HG02763 (cell line): ENCODE data around the gene CCR7.

ENCODE experiments used
- ATAC-seq: cut with Tn5 transposase; IDR thresholded peaks from one replicate; pipeline ENCODE4 v1.9.1; 2021; ENCODE audit warnings: mild to moderate bottlenecking, moderate library complexity; ENCODE audit not compliant: unreplicated experiment

Gene CCR7

GRCh38 chr17:40563220-40564052 is 1.8 kb downstream of the CCR7 start:
- no peak for ATAC-seq

GRCh38 chr17:40562838-40563219 is 2.4 kb downstream of the CCR7 start:
- ATAC-seq = no peak

GRCh38 chr17:40561871-40562611 is 3.2 kb downstream of the CCR7 start:
- ATAC-seq = no peak

- no peak for ATAC-seq
Observed at GRCh38 chr17:40561294-40561870, 3.9 kb downstream of the CCR7 start.

GRCh38 chr17:40560592-40561293 is 4.5 kb downstream of the CCR7 start:
- ATAC-seq = no peak

GRCh38 chr17:40559954-40560591 is 5.2 kb downstream of the CCR7 start:
- no peak for ATAC-seq

GRCh38 chr17:40559564-40559916 is 5.7 kb downstream of the CCR7 start:
- no peak for ATAC-seq

- ATAC-seq = no peak
Observed at GRCh38 chr17:40558890-40559563, 6.2 kb downstream of the CCR7 start.

GRCh38 chr17:40558300-40558889 is 6.9 kb downstream of the CCR7 start:
- ATAC-seq = no peak

GRCh38 chr17:40557531-40558299 is 7.6 kb downstream of the CCR7 start:
- no peak for ATAC-seq

- no peak for ATAC-seq
Observed at GRCh38 chr17:40556884-40557414, 8.3 kb downstream of the CCR7 start.

- ATAC-seq = no peak
Observed at GRCh38 chr17:40556198-40556661, 9.0 kb downstream of the CCR7 start.

- ATAC-seq = no peak
Observed at GRCh38 chr17:40555296-40556190, 9.7 kb downstream of the CCR7 start.

GRCh38 chr17:40554646-40555295 is 10.5 kb downstream of the CCR7 start:
- ATAC-seq = no peak

- ATAC-seq = no peak
Observed at GRCh38 chr17:40553694-40554534, 11.4 kb downstream of the CCR7 start.
